HG03045 (cell line): Measurements from ENCODE around the gene EXOC7.
"Not testable (repeated sequence)": the region's sequence is repeated elsewhere in the genome, so short reads cannot be mapped to it uniquely, and the experiment has no call there.

Source experiments
- ATAC-seq: cut with Tn5 transposase; IDR thresholded peaks from one replicate; pipeline ENCODE4 v1.9.1; 2021; ENCODE audit warnings: mild to moderate bottlenecking, moderate library complexity; ENCODE audit not compliant: unreplicated experiment

Gene EXOC7

GRCh38 chr17:76088868-76089576, 14.6 kb downstream of the EXOC7 start:
- ATAC-seq: no peak

GRCh38 chr17:76088041-76088867, 15.3 kb downstream of the EXOC7 start:
- ATAC-seq: no peak

- no peak for ATAC-seq
These were observed 16.1 kb downstream of the EXOC7 start for GRCh38 chr17:76087531-76087930.

GRCh38 chr17:76086384-76086783, 17.2 kb downstream of the EXOC7 start:
- no peak for ATAC-seq

GRCh38 chr17:76085731-76086366, 17.7 kb downstream of the EXOC7 start:
- no peak for ATAC-seq

- ATAC-seq: no peak
These were observed 18.4 kb downstream of the EXOC7 start for GRCh38 chr17:76085066-76085730.

GRCh38 chr17:76083536-76084182, 19.9 kb downstream of the EXOC7 start:
- no peak for ATAC-seq

GRCh38 chr17:76082326-76083251, 21.0 kb downstream of the EXOC7 start:
- no peak for ATAC-seq

- no peak for ATAC-seq
These were observed 22.0 kb downstream of the EXOC7 start for GRCh38 chr17:76081295-76082210.

- ATAC-seq: no peak
These were observed 22.8 kb downstream of the EXOC7 start for GRCh38 chr17:76080768-76081287.

GRCh38 chr17:76079956-76080767, 23.4 kb downstream of the EXOC7 start:
- ATAC-seq: no peak

- ATAC-seq: no peak
These were observed 24.0 kb downstream of the EXOC7 start for GRCh38 chr17:76079535-76079955.

GRCh38 chr17:76078860-76079534, 24.6 kb downstream of the EXOC7 start, which contains the start of gene ZACN:
Gene ZACN, plus strand, starts transcription at chr17:76079182. Its CDS starts 83 bp downstream, at chr17:76079265.
- ATAC-seq: no peak

- not testable (repeated sequence) for ATAC-seq
These were observed 25.2 kb downstream of the EXOC7 start for GRCh38 chr17:76078370-76078769.

- no peak for ATAC-seq
These were observed 25.9 kb downstream of the EXOC7 start for GRCh38 chr17:76077584-76078110.

- no peak for ATAC-seq
These were observed 26.6 kb downstream of the EXOC7 start for GRCh38 chr17:76076765-76077583.
